OCI-LY1 (cell line): Measurements from ENCODE around the gene WDR53.

ENCODE experiments used
- H2AFZ ChIP-seq: fragments of 200-600 bp; sonication (generic), shearing (Covaris generic); 2 replicates; pipeline ENCODE4 v1.6.0; 2014; ENCODE audit warnings: antibody characterized with exemption, mild to moderate bottlenecking, low read length
- H3F3A ChIP-seq: fragments of 200-600 bp; sonication (generic), shearing (Covaris generic); 2 replicates; pipeline ENCODE4 v1.6.0; 2014; ENCODE audit warnings: mild to moderate bottlenecking, antibody characterized with exemption, low read length, moderate library complexity; ENCODE audit not compliant: insufficient read depth
- H3K27ac ChIP-seq: fragments of 200-600 bp; sonication (generic); 2 replicates; pipeline ENCODE4 v1.5.1; 2014; ENCODE audit warnings: low read length, mixed run types, mild to moderate bottlenecking, low read depth; ENCODE audit not compliant: poor library complexity, severe bottlenecking
- H3K27me3 ChIP-seq: fragments of 200-600 bp; sonication (generic); 2 replicates; pipeline ENCODE4 v1.6.0; 2014; ENCODE audit warnings: antibody characterized with exemption, mild to moderate bottlenecking, low read length, moderate library complexity; ENCODE audit not compliant: insufficient read depth
- H3K36me3 ChIP-seq: fragments of 200-600 bp; sonication (generic); 2 replicates; pipeline ENCODE4 v1.6.1; 2014; ENCODE audit warnings: mild to moderate bottlenecking, antibody characterized with exemption, low read length, moderate library complexity, mixed read lengths; ENCODE audit not compliant: insufficient read depth
- H3K4me1 ChIP-seq: fragments of 200-600 bp; sonication (generic); 2 replicates; pipeline ENCODE4 v1.5.1; 2014; ENCODE audit warnings: mild to moderate bottlenecking, low read length, moderate library complexity; ENCODE audit not compliant: insufficient read depth, severe bottlenecking
- H3K4me2 ChIP-seq: fragments of 200-600 bp; sonication (generic), shearing (Covaris generic); 2 replicates; pipeline ENCODE4 v1.6.1; 2014; ENCODE audit warnings: low read length
- H3K4me3 ChIP-seq: fragments of 200-600 bp; sonication (generic); 2 replicates; pipeline ENCODE4 v1.5.1; 2014; ENCODE audit warnings: low read length, low read depth, mild to moderate bottlenecking, mixed read lengths; ENCODE audit not compliant: poor library complexity, severe bottlenecking
- H3K79me2 ChIP-seq: fragments of 200-600 bp; shearing (Covaris generic); 2 replicates; pipeline ENCODE4 v1.6.1; 2016; ENCODE audit warnings: mixed run types, low read length, mixed read lengths; ENCODE audit not compliant: insufficient read depth
- H3K9ac ChIP-seq: fragments of 200-600 bp; sonication (generic), shearing (Covaris generic); 2 replicates; pipeline ENCODE4 v1.6.1; 2014; ENCODE audit warnings: mild to moderate bottlenecking, low read length, mixed read lengths
- H3K9me2 ChIP-seq: fragments of 200-600 bp; sonication (generic), shearing (Covaris generic); 2 replicates; pipeline ENCODE4 v1.6.1; 2014; ENCODE audit warnings: low read depth, mild to moderate bottlenecking, low read length, mixed read lengths
- H3K9me3 ChIP-seq: fragments of 200-600 bp; shearing (Covaris generic); 2 replicates; pipeline ENCODE4 v1.6.1; 2014; ENCODE audit warnings: low read length, mixed read lengths
- H4K20me1 ChIP-seq: fragments of 200-600 bp; sonication (generic), shearing (Covaris generic); 2 replicates; pipeline ENCODE4 v1.6.0; 2016; ENCODE audit warnings: mild to moderate bottlenecking, low read length; ENCODE audit not compliant: insufficient read depth
- EZH2 ChIP-seq: fragments of 200-600 bp; sonication (generic), shearing (Covaris generic); IDR thresholded peaks from 2 replicates; pipeline ENCODE4 v1.8.0; 2017; ENCODE audit warnings: borderline replicate concordance, mixed run types, mild to moderate bottlenecking, antibody characterized with exemption, low read length, moderate library complexity, mixed read lengths
- TF ChIP-seq, protein P1 (sequence below): fragments of 200-600 bp; sonication (generic), shearing (Covaris generic); IDR thresholded peaks from 2 replicates; pipeline ENCODE4 v1.5.1; 2017; ENCODE audit warnings: mild to moderate bottlenecking, antibody characterized with exemption, low read length, moderate library complexity, mixed read lengths

The WDR53 gene

DNA sequence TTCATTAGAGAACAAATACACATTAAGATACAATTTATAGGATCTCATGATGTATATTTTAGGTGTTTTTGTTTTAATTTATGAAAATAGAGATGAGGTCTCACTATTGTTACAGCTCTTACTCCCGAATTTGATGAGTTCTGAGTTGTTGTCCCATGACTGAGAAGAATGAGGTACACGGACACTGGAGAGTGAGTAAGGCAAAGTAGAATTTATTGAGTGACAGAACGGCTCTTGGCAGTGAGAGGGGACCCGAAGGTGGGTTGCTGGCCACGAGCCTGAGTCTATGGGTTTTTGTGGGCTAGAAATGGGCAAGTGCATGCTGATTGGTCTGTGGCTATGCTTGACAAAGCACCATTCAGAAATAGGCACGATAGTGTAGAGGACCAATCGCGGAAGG, 61.7 kb downstream of the WDR53 start:
- H3K27me3 ChIP-seq: no peaks in the 10 kb centered on the region
- no peak overlapping the region for H2AFZ ChIP-seq
- H4K20me1 ChIP-seq: no peaks in the 10 kb centered on the region
- H3K36me3 ChIP-seq: peaks cover 8% of the 10 kb centered on the region; the same call in 1 of the 2 replicates
- H3K79me2 ChIP-seq: peaks cover 16% of the 10 kb centered on the region
- no peak overlapping the region for H3K4me3 ChIP-seq
- H3K9ac ChIP-seq: no peak overlapping the region
- H3F3A ChIP-seq: no peaks in the 10 kb centered on the region
- H3K27ac ChIP-seq: no peak overlapping the region
- H3K9me2 ChIP-seq: no peaks in the 10 kb centered on the region
- no peak overlapping the region for H3K4me2 ChIP-seq
- peaks cover 18% of the 10 kb centered on the region for H3K9me3 ChIP-seq
- peaks cover 6% of the 10 kb centered on the region for H3K4me1 ChIP-seq
- TF ChIP-seq, protein P1, sequence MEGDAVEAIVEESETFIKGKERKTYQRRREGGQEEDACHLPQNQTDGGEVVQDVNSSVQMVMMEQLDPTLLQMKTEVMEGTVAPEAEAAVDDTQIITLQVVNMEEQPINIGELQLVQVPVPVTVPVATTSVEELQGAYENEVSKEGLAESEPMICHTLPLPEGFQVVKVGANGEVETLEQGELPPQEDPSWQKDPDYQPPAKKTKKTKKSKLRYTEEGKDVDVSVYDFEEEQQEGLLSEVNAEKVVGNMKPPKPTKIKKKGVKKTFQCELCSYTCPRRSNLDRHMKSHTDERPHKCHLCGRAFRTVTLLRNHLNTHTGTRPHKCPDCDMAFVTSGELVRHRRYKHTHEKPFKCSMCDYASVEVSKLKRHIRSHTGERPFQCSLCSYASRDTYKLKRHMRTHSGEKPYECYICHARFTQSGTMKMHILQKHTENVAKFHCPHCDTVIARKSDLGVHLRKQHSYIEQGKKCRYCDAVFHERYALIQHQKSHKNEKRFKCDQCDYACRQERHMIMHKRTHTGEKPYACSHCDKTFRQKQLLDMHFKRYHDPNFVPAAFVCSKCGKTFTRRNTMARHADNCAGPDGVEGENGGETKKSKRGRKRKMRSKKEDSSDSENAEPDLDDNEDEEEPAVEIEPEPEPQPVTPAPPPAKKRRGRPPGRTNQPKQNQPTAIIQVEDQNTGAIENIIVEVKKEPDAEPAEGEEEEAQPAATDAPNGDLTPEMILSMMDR: no peak
- no peak for TF ChIP-seq EZH2

DNA sequence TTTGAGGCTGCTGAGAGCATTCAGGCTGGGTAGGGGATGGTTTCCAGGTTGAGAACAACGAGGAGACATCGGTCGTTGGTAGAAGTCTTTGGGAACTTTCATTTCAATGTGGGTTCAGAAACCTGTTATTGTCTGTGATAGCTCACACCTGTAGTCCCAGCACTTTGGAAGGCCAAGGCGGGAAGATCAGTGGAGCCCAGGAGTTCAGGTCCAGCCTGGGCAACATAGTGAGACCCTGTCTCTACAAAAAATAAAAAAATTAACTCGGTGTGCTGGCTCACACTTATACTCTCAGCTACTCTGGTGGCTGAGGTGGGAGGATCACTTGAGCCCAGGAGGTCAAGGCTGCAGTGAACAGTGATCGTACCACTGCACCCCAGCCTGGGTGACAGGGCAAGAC, 63.8 kb downstream of the WDR53 start:
- Histone ChIP-seq H4K20me1 (no peaks in the 10 kb centered on the region; the same call in 1 of the 2 replicates), H3K9me2 (no peaks in the 10 kb centered on the region), H3K4me1 (peaks cover 17% of the 10 kb centered on the region), H2AFZ (no peak overlapping the region), H3K4me3 (no peak overlapping the region), H3K4me2 (no peak overlapping the region), H3K9me3 (peaks cover 25% of the 10 kb centered on the region), H3K79me2 (peaks cover 37% of the 10 kb centered on the region), H3F3A (no peaks in the 10 kb centered on the region), H3K27ac (no peak overlapping the region), H3K36me3 (peaks cover 27% of the 10 kb centered on the region), H3K9ac (no peak overlapping the region), H3K27me3 (no peaks in the 10 kb centered on the region)
- TF ChIP-seq EZH2: no peak
- TF ChIP-seq, protein P1: no peak
